Karpas-422 (cell line): ENCODE data around the gene LYSMD4. TPM values are rescaled to one million over a fixed set of nuclear protein-coding genes. Genes with fewer than 3 reads are reported as not detected.
"Not testable (repeated sequence)": the region's sequence is repeated elsewhere in the genome, so short reads cannot be mapped to it uniquely, and the experiment has no call there.

ENCODE experiments used
- DNase-seq: peaks from one replicate; pipeline ENCODE4 v3.0.0-alpha.2; 2015
- H2AFZ ChIP-seq: fragments of 200-600 bp; sonication (generic); 2 replicates; pipeline ENCODE4 v1.6.1; 2014; ENCODE audit warnings: antibody characterized with exemption, low read length, mixed read lengths
- H3K27ac ChIP-seq: fragments of 200-600 bp; sonication (generic); 2 replicates; pipeline ENCODE4 v1.5.1; 2014; ENCODE audit warnings: mild to moderate bottlenecking, low read length, moderate library complexity
- H3K27me3 ChIP-seq: fragments of 200-600 bp; sonication (generic); 2 replicates; pipeline ENCODE4 v1.6.1; 2014; ENCODE audit warnings: low read length, mixed read lengths
- H3K36me3 ChIP-seq: fragments of 200-600 bp; sonication (generic); 2 replicates; pipeline ENCODE4 v1.6.1; 2014; ENCODE audit warnings: low read length, mixed read lengths; ENCODE audit not compliant: insufficient read depth
- H3K4me1 ChIP-seq: fragments of 200-600 bp; sonication (generic); 2 replicates; pipeline ENCODE4 v1.6.1; 2014; ENCODE audit warnings: mild to moderate bottlenecking, low read length, mixed read lengths
- H3K4me2 ChIP-seq: fragments of 200-600 bp; sonication (generic); 2 replicates; pipeline ENCODE4 v1.6.1; 2014; ENCODE audit warnings: low read length, low read depth, mild to moderate bottlenecking; ENCODE audit not compliant: poor library complexity, severe bottlenecking
- H3K4me3 ChIP-seq: fragments of 200-600 bp; sonication (generic); 2 replicates; pipeline ENCODE4 v1.5.1; 2014; ENCODE audit warnings: mild to moderate bottlenecking, antibody characterized with exemption, low read length, mixed read lengths
- H3K79me2 ChIP-seq: fragments of 200-600 bp; sonication (generic); 2 replicates; pipeline ENCODE4 v1.6.1; 2014; ENCODE audit warnings: mild to moderate bottlenecking, low read length, mixed read lengths
- H3K9ac ChIP-seq: fragments of 200-600 bp; sonication (generic); 2 replicates; pipeline ENCODE4 v1.6.0; 2014; ENCODE audit warnings: low read length
- H3K9me2 ChIP-seq: fragments of 200-600 bp; sonication (generic), shearing (Covaris generic); replicated peaks from 2 replicates; pipeline ENCODE4 v1.6.0; 2014; ENCODE audit warnings: mild to moderate bottlenecking, low read length, moderate library complexity; ENCODE audit not compliant: insufficient read depth
- H3K9me3 ChIP-seq: fragments of 300-700, 200-600 bp; sonication (generic); 2 replicates; pipeline ENCODE4 v1.6.1; 2014; ENCODE audit warnings: low read length, mixed read lengths
- H4K20me1 ChIP-seq: fragments of 200-600 bp; sonication (generic); 2 replicates; pipeline ENCODE4 v1.6.1; 2014; ENCODE audit warnings: mild to moderate bottlenecking, antibody characterized with exemption, low read length, low read depth; ENCODE audit not compliant: insufficient read depth
- total RNA-seq: library from RNA; depleted of rRNA; stranded (reverse); fragments of >200 nt; shearing (Covaris generic); gene quantifications from 2 replicates; pipeline ENCODE4 v1.2.3, GENCODE V29; 2014; ENCODE audit warnings: low replicate concordance

LYSMD4 gene
- total RNA-seq, 1 experiment from 2014 or later, result 10.1 TPM

DNA sequence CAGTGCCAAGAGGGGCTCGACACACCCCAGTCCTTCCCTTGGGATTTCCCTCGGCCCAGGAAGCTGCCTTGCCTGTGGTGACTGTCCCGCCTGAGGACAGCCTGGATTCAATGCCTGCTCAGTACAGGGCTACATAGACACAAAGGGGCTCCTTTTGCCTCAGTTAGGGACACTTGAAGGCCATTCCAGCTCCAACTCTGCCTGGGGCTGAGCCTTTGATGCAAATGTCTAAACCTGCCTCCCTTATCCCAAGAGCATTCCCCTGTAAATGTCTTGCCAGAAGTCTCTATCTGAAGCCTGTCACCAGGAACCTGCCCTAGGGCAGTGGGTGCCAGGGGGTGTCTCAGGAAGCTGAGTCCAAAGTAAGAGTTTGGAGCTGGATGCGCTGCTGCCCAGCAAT is 19.3 kb upstream of the LYSMD4 start:
- Histone ChIP-seq H3K27me3 (no peaks in the 10 kb centered on the region), H3K4me3 (no peak overlapping the region), H3K9ac (no peak overlapping the region), H4K20me1 (no peaks in the 10 kb centered on the region), H3K79me2 (no peaks in the 10 kb centered on the region), H3K4me1 (peaks cover 3% of the 10 kb centered on the region), H3K4me2 (no peak overlapping the region), H3K9me2 (no peaks in the 10 kb centered on the region), H3K27ac (no peak overlapping the region), H3K36me3 (no peaks in the 10 kb centered on the region), H3K9me3 (no peaks in the 10 kb centered on the region), H2AFZ (no peak overlapping the region)
- DNase-seq, result no peak

- H3K4me1 ChIP-seq, H3K27me3 ChIP-seq, H3K27ac ChIP-seq, H2AFZ ChIP-seq, H3K9me3 ChIP-seq, DNase-seq, H4K20me1 ChIP-seq, H3K4me2 ChIP-seq, H3K9ac ChIP-seq, H3K9me2 ChIP-seq, H3K36me3 ChIP-seq, H3K79me2 ChIP-seq, H3K4me3 ChIP-seq: not testable (repeated sequence)
These were observed 17.1 kb upstream of the LYSMD4 start for GRCh38 chr15:99750326-99750725.

- no peak overlapping the region for H2AFZ ChIP-seq
- DNase-seq, result no peak
- H3K27me3 ChIP-seq, result no peaks in the 10 kb centered on the region
- no peak overlapping the region for H3K9ac ChIP-seq
- no peaks in the 10 kb centered on the region for H4K20me1 ChIP-seq
- no peaks in the 10 kb centered on the region for H3K9me3 ChIP-seq
- no peak overlapping the region for H3K4me2 ChIP-seq
- no peaks in the 10 kb centered on the region for H3K79me2 ChIP-seq
- no peaks in the 10 kb centered on the region for H3K36me3 ChIP-seq
- no peaks in the 10 kb centered on the region for H3K4me1 ChIP-seq
- no peak overlapping the region for H3K4me3 ChIP-seq
- no peak overlapping the region for H3K27ac ChIP-seq
- H3K9me2 ChIP-seq, result no peaks in the 10 kb centered on the region
These were observed 16.1 kb upstream of the LYSMD4 start for GRCh38 chr15:99749386-99749785.

DNA sequence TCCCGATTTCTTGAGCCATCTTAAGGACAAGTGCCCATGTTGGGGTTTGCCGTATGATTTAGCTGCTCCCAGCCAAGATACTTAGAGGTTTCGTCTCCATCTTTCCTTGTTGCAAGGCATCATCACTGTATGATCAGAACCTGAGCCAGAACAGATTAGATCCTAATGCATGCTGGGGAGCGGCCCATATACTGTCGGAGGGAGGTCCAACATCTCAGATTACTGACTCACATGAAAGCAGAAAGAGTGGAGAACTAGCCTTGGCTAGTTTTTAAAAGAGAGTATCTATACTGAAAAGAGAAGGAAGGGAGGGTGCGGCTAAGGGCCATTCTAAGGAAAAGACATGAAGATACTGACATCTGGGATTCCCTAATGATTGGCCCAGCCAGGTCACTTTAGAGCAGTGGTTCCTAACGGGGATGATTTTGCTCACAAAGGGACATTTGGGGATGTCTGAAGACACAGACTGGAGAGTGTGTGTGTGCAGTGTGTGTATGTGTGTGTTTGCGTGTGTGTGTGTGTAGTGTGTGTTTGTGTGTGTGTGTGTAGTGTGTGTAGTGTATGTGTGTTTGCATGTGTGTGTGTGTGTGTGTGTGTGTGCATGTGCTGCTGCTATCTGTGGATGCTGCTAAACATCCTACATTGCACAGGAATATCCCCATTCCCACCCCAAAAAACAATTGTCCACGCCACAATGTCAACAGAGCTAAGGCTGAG is 12.3 kb upstream of the LYSMD4 start:
- no peaks in the 10 kb centered on the region for H3K27me3 ChIP-seq
- no peaks in the 10 kb centered on the region for H3K4me1 ChIP-seq
- H4K20me1 ChIP-seq, result no peaks in the 10 kb centered on the region
- no peak overlapping the region for H3K27ac ChIP-seq
- no peak overlapping the region for H2AFZ ChIP-seq
- no peaks in the 10 kb centered on the region for H3K36me3 ChIP-seq
- H3K4me3 ChIP-seq, result no peak overlapping the region
- H3K79me2 ChIP-seq, result no peaks in the 10 kb centered on the region
- no peaks in the 10 kb centered on the region for H3K9me3 ChIP-seq
- H3K9ac ChIP-seq, result no peak overlapping the region
- DNase-seq, result no peak
- no peaks in the 10 kb centered on the region for H3K9me2 ChIP-seq
- no peak overlapping the region for H3K4me2 ChIP-seq

GRCh38 chr15:99744142-99744541 is 10.9 kb upstream of the LYSMD4 start:
- H3K27ac ChIP-seq, result no peak overlapping the region
- no peaks in the 10 kb centered on the region for H3K79me2 ChIP-seq
- H3K27me3 ChIP-seq, result no peaks in the 10 kb centered on the region
- H3K9me3 ChIP-seq, result no peaks in the 10 kb centered on the region
- H3K4me3 ChIP-seq, result no peak overlapping the region
- H4K20me1 ChIP-seq, result no peaks in the 10 kb centered on the region
- no peak overlapping the region for H3K4me2 ChIP-seq
- H3K36me3 ChIP-seq, result no peaks in the 10 kb centered on the region
- DNase-seq, result no peak
- H3K4me1 ChIP-seq, result no peaks in the 10 kb centered on the region
- no peaks in the 10 kb centered on the region for H3K9me2 ChIP-seq
- no peak overlapping the region for H3K9ac ChIP-seq
- no peak overlapping the region for H2AFZ ChIP-seq

- Histone ChIP-seq H3K79me2 (no peaks in the 10 kb centered on the region), H3K36me3 (no peaks in the 10 kb centered on the region), H4K20me1 (no peaks in the 10 kb centered on the region), H3K9ac (no peak overlapping the region), H3K9me3 (no peaks in the 10 kb centered on the region), H3K9me2 (no peaks in the 10 kb centered on the region), H3K4me3 (no peak overlapping the region), H3K27me3 (no peaks in the 10 kb centered on the region), H3K4me2 (no peak overlapping the region), H2AFZ (no peak overlapping the region), H3K4me1 (no peaks in the 10 kb centered on the region), H3K27ac (no peak overlapping the region)
- no peak for DNase-seq
These were observed 8.6 kb upstream of the LYSMD4 start for GRCh38 chr15:99741835-99742234.

DNA sequence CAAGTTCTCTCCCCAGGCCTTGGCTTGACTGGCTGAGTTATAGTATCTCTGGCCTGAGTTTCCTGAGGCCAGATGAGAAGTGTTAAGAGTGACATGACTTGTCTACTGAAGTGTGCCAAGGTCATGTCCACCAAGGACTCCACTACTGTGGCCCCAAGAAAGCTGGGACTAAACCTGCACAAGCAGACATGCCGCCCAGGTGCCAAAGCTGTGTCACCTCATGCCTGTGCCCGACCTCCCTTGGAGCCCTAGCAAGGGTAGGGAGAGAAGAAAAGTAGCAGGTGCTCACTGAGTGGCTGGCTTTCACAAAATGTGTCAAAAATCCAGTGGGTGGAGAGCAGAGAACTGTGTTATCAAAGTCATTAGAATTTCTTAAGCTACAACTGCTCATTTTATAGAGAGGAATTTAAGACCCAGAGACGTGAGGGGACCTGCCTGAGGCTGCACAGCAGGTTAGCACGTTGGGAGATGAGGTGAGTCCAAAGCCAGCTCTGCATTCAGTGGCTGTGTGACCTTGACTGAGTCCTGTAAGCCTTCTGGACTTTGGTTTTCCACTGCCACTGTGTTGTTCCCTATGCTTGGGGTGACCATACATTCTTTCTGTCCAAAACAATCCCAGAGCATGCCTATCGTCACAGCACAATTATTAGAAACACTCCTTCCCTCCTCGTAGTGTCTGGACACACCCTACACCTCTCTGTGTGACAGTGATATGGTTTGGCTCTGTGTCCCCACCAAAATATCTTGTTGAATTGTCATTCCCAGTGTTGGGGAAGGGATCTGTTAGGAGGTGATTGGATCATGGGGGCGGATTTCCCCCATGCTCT is 5.0 kb upstream of the LYSMD4 start:
- no peaks in the 10 kb centered on the region for H3K36me3 ChIP-seq
- H3K9me2 ChIP-seq, result no peaks in the 10 kb centered on the region
- DNase-seq, result no peak
- no peaks in the 10 kb centered on the region for H3K79me2 ChIP-seq
- no peaks in the 10 kb centered on the region for H4K20me1 ChIP-seq
- H3K4me1 ChIP-seq, result peaks cover 3% of the 10 kb centered on the region
- no peak overlapping the region for H2AFZ ChIP-seq
- no peaks in the 10 kb centered on the region for H3K9me3 ChIP-seq
- no peak overlapping the region for H3K4me2 ChIP-seq
- no peak overlapping the region for H3K9ac ChIP-seq
- no peak overlapping the region for H3K4me3 ChIP-seq
- no peaks in the 10 kb centered on the region for H3K27me3 ChIP-seq
- H3K27ac ChIP-seq, result no peak overlapping the region

- H3K4me2 ChIP-seq, result no peak overlapping the region
- no peak overlapping the region for H3K9ac ChIP-seq
- H3K79me2 ChIP-seq, result no peaks in the 10 kb centered on the region
- H2AFZ ChIP-seq, result no peak overlapping the region
- no peaks in the 10 kb centered on the region for H4K20me1 ChIP-seq
- DNase-seq, result no peak
- H3K4me3 ChIP-seq, result no peak overlapping the region
- H3K27ac ChIP-seq, result no peak overlapping the region
- H3K27me3 ChIP-seq, result no peaks in the 10 kb centered on the region
- H3K36me3 ChIP-seq, result no peaks in the 10 kb centered on the region
- no peaks in the 10 kb centered on the region for H3K9me2 ChIP-seq
- no peaks in the 10 kb centered on the region for H3K9me3 ChIP-seq
- H3K4me1 ChIP-seq, result peaks cover 17% of the 10 kb centered on the region
These were observed 3.5 kb upstream of the LYSMD4 start for GRCh38 chr15:99736702-99737101.
